Hepatocyte (in vitro differentiated cells): ENCODE results near the gene CAMKMT.

Experiments
- CTCF ChIP-seq: fragments of 200-600 bp; sonication (generic); IDR thresholded peaks from 2 replicates; pipeline ENCODE4 v1.5.1; 2016; ENCODE audit warnings: antibody characterized with exemption, mild to moderate bottlenecking; ENCODE audit not compliant: poor library complexity
- EZH2phosphoT487 ChIP-seq: fragments of 200-600 bp; sonication (generic); IDR thresholded peaks from one replicate; pipeline ENCODE4 v1.6.1; 2018; ENCODE audit warnings: antibody characterized with exemption, mild to moderate bottlenecking, low read depth, moderate library complexity; ENCODE audit not compliant: unreplicated experiment, severe bottlenecking

- TF ChIP-seq CTCF, result no peak
- no peak for TF ChIP-seq EZH2phosphoT487
These were observed 379.8 kb downstream of the CAMKMT start for GRCh38 chr2:44741507-44741906.
